ENCODE results near the gene ETV3L.
A peak's percentile ranks its signal among the peaks of the same experiment; 100 is the strongest.

Gene ETV3L

DNA sequence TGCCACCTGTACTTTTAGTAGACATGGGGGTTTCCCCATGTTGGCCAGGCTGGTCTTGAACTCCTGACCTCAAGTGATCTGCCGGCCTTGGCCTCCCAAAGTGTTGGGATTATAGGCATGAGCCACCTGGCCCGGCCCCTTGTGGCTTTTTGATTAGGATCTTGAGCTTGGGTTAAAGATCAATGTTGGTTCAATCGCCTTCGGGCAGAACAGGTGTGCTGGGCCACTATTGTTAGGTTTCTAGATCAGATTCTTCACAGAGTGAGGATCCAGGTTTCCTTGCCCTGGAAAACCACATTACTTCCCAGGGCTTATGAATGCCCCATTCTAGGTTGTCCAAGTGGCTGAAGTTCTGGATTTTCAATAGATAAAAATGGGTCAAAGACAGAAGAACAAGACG, 32.5 kb upstream of the ETV3L start:
- no peak for DNase-seq (ENCODE audit: low spot score)

DNA sequence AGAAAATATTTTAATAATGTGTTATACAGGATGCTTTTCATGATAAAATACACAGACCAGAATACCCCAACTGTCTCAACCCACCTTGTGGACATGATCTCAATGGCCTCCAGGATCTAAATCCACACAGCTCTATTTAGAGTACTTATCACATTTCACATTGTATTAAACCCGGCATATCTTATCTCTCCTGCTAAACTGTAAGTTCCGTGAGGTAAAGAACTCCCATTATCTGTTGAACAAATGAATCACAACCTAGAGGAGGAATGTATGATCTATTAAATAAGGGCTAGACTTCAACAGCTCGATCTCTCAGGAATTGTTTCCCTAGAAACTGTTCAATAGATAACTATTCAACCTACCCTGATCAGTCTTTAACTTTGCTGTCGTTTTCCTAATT, 31.7 kb upstream of the ETV3L start:
- no peak for DNase-seq (ENCODE audit: low spot score)

DNA sequence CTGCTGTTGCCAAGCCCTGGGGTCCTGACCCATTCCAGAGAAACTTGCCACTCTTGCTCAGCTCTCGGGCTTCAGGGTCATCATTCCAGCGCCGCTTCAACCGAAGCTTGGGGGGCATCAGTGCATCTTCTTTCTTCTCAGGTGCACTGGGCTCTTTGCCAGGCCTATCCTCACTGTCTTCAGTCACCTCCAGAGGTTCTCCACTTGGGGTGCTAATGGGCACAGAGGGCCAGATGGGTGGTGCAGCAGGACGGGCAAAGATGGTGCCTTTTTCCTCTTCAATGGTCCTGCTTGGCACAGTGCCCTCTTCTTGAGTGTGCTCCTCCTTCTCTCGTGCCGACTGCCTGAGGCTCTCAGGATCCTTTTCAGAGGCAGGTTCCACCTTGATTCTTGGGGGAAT, 25.2 kb upstream of the ETV3L start:
- no peak for DNase-seq (ENCODE audit: low spot score)

DNA sequence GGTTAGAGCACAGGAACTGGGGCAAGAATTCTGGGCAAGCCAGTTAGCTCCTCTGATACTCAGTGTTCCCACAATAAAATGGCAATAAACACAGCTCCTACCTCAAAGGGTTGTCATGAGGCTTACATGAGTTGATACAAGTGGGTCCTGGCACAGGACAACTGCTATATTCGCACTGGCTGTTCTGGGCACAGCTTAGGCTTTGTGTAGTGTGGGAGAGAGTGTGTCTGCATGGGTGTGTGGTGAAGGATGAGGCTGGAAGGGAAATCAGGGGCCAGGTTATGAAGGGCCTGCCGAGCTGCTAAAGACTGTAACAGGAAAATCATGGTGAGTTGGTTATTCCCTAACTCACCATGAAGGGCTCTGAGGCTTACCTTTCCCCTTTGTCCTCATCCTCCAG, 19.8 kb upstream of the ETV3L start:
- DNase-seq (ENCODE audit: low spot score): no peak

DNA sequence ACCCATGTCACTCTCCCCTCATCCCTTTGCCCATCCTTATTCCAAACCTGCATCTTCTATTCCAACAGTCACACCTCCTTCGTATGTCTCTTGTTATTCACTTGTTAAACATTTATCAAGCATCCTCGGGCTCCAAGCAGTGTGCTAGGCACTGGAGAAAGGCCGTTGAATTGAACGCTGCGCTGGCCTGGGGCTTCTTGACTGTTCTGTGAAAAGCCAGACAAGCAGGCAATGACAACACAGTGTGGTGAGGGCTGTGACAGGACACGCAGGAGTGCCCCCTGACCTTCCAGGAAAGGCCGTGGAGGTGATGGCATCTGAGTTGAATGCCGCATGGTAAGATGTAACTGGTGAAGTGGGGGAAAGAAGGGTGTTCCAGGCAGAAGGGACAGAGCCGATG, 19.4 kb upstream of the ETV3L start:
- DNase-seq (ENCODE audit: low spot score): no peak

DNA sequence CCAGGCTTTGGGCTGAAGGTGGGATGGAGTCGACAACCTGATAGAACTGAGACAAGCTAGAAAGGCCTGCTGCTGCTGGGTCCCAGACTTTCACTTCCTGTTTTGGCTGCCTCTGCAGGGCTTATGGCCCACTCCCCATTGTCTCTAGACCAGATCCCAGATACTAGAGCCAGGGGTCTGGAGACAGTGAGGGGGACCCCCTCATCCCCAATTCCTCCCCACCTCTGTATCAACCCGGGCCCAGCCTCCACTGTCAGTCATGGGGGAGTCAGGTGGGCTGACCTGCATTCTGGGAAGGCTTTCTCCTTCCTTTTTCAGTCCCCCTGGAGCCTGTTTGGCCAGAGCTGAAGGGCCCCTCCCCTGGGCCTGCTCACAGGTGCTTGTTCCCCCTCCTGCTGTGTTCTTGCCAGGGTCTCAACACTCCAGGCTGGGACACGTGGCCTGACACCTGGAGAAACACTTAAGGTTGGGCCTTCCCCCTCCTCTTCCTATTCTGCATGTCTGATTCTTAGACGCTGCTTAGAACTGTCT, 18.0 kb upstream of the ETV3L start:
- DNase-seq (ENCODE audit: low spot score): peak; percentile 62

DNA sequence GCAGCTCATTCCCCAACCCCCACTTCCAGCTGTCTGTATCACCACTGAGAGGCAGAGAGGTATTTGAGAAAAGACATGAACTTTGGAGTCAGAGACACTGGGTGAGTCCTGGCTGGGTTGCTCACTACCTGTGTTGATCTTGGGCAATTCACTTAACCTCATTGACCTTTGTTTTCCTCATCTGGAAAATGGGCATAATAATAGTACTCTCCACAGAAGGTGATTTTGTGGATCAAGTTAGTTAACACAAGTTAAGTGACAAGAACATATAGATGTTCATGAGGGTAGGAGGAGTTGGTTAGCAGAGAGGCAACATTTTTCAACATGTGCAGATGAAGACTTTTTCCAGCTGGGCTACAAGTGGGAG, 17.1 kb upstream of the ETV3L start:
- DNase-seq (ENCODE audit: low spot score): no peak

DNA sequence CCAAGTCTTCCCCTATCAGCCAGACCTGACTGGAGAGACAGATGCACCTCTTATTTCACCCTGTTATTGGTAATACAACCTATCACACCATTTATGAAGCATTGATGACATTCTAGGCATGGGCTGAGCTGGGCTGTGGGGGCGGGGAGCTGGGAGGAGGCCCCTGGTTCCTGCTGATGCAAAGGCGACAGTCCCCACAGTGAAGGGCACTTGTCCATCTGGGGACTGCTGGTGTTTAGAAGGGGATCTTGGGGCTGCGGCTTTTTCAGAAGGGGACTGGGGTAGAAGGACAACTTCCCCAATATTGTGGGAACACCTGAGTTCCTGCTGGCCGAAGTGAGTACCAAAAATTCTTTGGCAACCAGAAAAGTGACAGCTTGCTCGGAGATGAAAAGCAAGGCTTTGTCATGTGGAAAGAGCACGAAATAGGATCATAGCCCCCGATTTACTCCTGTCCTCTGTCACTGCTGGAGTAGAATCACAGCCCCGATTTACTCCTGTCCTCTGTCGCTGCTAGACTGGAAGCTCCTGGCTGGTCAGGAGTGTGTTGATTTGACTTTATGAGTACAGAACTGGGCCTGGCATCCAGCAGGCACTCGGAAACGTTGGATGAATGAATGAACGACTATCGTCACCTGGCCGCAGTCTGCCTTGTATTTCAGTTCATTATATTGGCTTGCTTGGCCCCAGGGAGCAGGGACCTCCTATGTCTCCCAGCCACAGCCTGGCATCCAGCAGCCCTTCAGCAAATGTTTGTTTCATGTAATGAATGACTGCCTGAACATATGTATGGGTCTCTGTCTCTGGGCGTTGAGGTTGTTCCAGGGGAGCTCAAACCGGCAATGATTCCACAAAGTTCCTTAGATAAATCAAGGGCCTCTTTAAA, 16.5 kb upstream of the ETV3L start:
- DNase-seq (ENCODE audit: low spot score): no peak

DNA sequence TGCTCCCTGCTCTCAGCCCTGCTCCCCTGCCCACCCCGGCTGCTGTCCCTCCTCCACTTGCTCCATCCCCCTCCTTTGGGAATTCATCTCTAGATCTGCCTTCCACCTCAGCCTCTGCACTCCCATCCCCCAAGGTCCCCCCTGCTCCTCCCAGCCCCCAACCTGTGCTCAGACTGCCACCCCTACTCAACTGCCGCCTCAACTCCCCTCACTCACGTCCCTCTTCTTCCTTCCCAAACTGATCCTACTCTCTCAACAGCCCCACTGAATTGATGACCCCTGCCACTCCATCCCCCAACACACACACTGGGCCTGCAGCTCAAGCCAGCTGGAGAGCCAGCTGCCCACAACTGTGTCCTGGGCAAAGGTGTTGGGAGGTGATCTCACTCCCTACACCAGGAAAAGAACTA, 15.8 kb upstream of the ETV3L start:
- DNase-seq (ENCODE audit: low spot score): no peak

DNA sequence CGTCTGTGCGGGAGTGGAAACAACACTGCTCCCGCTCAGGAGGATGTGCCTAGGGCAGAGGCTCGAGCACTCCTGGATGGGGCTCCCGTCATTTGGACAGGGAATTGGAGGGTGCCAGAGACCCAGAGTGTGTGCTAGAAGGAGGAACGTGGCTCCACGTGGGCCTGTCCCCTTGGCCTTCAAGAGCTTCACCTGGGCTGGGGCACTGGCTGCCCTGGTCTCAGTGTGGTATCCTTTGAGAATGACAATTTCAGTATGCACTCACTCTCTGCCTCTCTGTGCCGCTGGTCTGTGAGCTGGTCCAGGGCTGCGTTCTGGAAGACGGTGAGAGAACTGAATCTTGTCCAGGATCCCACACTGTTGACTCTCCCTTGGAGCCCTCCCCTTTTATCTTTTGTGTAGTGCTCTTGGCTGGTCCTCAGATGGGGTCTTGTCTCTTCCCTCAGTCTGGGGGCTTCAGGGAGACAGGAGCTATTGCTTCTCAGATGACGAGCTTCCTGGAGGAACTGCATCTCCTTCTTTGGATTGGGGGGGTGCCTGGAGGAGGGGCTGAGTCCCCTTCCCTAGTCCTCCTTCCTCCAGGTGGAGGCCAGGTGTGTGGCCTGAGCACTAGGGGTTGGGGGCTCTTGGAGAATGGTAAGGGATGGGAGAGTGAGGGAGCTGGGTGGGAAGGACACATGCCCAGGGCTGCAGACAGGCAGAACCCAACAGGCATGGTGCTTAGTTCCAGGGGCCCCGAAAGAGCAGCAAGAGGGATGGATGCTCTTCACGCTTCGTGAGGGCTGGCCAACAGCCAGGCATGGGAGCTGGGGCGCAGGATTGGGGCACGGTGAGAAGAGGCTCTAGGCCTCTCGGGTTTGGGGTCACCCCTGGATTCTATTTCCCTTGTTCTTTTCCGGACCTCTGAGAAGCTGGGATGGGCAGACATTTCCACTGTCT, 14.8 kb upstream of the ETV3L start:
- no peak for DNase-seq (ENCODE audit: low spot score)

DNA sequence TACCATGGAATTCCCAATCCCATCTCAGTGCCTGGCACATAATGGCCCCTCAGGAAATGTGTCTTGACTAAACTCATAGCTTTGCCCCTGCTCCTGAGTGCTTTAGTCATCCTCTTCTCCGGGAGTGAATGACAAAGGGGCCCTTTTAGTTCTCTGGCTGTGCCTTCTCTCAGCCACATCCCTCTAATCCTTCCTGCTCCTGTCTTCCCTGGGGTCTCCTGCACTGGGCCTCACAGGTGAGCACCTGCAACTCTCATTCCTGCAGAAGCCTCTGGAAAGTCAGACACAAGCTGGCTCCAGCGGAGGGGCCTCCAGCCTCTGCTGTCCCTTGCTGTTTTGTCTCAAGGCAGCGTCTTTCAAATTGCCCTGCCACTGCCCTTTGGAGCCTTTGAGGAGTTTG, 14.0 kb upstream of the ETV3L start:
- no peak for DNase-seq (ENCODE audit: low spot score)

DNA sequence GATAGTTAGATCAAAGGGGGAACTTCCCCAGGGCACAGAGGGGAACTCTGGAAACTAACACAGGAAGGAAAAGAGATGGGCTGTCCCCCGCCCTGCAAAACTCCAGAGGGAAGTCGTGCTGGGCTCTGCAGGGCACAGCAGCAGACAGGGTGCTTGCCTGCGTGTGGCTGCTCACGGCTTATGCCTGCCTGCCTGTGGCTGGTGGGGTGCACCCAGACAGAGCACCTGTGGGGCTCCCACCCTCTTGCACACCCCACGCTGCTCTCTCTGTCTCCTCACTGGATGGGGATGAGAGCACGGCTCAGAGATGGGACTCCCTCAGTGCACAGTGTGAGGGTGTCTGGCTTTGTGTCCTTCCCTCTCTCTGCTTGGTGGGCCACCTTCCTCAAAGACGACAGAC, 13.5 kb upstream of the ETV3L start:
- no peak for DNase-seq (ENCODE audit: low spot score)

DNA sequence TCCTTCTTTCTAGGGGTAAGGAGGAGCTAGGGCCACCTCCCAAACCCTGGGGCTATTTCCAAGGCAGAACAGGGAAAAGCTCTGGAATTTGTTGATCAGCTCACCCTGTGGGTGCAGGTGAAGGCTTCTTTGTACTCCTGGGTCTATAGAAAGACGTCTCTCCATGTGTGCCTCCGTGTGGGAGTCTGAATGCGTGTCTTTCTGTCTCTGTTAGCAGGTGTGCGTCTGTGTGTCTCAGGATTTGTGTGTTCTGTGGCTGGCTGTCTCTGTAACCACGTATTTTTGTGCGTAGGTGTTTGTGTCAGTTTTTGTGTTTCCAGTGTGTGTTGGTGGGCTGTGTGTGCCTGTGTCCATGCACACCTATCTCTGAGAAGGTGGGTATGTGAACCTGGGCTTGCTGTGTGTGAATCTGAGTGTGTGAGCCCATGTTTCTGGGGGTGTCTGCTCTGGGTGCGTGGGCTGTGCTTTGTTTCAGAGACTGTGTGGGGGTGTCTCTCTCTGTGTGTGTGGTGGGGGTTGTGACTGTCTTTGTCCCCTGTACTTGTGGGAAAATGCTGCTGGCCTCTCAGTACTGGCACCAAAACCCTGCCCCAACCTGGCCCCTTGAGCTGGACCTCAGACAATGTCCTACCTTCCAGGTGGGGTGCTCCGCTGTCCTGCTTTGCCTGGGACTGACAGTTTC, 12.7 kb upstream of the ETV3L start:
- no peak for DNase-seq (ENCODE audit: low spot score)

DNA sequence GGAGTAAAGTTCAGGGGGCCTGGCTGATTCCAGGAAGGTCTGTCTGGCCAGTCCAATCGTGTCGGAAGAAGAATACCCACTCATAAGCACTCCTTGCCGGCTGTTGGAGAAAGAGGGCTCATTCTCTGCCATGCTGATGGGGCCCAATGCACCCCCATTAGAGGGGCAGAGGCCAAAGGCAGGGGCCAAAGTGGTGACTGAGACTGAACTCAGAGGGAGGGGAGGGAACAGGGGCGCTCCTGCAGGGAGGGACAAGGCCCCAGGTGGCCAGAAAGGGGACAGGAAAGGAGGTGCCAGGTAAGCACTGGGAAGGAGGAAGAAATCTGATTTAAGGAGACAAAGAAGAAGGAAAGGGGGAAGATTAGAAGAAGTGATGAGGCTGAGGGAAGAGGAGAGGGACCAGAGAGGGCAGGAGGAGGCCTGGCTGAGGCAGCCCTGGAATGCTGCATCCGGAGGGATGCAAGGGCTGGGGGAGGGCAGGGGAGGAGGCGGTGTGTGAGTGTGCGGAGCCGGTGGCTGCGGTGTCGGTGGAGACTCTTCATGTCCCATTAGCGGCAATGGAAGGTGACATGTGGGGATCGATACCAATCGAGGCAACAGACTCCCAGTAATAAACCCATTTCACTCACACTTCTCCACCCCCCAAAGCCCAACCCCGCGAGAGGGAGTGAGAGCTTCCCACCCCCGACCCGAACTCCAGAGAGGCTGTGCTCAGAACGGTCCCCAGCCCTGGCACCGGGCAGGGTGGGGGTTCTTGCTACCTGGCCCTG, 12.0 kb upstream of the ETV3L start:
- no peak for DNase-seq (ENCODE audit: low spot score)

DNA sequence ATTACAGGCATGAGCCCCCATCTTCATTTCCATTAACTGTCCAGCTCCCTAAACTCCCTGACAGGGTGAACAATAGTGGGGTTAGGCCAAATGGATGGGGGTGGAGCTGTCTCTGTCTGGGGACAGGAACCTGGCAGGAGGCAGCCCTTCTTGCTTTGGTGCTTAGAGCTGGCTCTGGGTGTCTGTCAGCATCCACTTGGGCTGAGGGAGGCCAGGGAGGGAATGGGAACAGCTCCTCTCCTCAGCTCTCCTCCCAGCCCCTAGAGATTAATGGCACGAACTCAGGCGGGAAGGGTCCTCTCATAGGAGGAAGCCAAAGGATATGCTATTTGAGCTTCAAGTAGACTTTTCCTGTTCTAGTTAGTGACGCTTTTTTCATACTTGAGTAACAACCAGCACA, 11.1 kb upstream of the ETV3L start:
- DNase-seq (ENCODE audit: low spot score): no peak

DNA sequence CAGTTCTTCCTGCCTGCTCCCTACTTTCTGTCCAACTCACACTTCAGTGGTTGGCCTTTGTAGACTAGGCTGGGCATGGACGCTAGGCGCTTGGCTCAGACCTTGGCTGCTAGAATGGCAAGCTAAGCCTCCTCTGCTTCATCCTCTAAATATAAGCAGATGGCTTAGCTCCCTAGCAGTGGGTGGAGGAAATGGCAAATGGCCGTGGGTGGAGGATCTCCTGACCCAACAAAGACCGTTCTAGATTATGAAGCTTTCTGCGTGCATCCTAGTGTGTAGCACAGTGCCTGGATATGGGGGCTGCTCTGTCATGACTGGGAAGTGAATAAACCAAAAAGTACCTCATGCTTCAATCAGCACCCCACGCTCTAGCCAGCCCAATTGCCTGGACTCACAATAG, 10.4 kb upstream of the ETV3L start:
- DNase-seq (ENCODE audit: low spot score): no peak

DNA sequence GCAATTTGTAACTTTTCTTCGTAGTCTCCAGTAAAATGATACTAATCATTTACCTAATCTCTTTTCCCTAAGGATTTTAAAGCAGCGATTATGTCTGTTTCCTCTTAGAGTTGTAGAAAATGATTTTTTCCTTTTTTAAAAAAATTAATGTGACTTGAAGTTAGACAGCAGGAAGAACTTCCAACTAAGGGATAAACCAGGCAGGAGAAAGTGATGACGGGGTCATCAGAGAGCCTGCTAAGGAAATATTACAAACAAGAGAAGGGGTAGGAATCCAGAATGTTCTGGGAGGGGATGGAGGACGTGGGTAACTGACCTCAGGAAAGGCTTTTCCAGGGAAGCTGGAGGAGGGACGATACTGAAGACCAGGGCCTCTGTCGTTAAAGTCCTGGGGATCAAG, 8.8 kb upstream of the ETV3L start:
- DNase-seq (ENCODE audit: low spot score): no peak

DNA sequence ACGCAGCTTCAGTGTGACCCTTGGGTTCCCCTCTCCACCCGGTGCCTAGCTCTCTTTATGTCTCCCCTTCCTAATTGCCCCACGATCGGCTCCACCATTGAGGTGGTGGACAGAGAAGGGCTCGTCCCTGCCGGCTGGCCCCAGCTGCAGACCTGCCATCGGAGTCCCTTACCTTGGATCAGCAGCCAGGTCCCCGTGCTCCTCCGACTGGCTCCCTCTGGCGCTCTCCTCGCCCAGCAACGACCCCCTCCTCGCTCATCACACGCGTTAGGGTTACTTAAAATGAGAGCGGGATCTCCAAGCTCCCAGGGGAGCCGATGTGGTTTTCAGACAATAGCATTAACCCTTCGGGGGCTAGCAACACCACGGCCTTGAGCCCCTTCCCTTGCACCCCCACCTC, 8.1 kb upstream of the ETV3L start:
- DNase-seq (ENCODE audit: low spot score): no peak

DNA sequence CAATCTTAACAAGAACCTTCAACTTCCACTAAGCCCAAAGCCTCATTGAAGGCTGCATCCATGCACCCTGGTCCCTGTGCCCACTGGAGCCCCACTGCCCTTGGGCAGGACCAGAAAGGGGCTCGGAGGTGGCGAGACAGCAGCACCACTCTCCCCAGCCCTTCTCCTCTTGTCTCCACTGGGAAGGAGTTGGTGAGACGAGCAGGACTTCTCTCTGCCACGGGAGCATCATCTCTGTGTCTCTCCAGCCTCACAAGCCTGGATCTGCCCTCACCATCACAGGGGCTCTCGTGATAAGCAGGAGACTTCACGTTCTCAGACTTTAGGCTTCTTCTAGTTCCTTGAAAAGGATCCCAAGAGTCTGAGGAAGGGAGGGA, 7.2 kb upstream of the ETV3L start:
- no peak for DNase-seq (ENCODE audit: low spot score)

DNA sequence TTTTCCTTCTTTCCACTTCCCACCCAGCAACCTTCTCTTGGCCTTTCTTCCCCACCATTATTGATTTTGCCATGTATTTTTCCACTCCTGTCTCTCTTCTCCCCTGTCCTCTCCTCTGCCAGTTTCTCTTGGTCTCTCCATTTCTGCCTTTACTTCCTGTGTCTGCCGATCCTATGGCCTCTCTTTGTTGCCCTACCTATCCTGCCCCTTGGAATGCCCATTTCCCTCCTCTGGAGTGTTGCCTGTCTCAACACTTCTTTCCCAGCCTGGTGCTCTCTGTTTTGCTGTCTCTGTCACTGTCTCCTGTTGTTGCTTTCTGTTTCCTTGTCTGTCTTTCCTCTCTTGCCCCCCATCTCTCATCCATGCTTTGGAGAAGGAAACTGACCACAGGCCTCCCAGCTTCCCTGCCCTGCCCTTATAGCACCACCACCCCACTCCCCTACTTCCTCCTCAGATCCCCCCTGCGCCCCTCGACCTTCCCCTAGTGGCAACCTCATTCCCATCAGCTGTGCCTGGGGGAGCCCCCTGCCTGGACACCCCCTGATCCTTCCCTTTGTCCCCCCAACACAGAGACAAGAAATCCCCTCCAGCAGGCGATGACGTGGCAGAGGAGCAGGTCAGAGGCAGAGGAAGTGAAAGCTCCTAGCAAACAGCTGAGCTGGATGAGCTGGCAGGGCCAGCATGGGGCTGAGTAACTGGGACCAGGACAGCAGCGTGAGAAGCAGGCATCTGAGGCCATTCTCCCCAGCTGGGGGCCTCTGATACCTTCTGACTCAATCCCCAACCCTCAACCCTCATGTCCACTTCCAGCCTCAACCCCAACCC, 6.6 kb upstream of the ETV3L start:
- peak; percentile 63 for DNase-seq (ENCODE audit: low spot score)
